Hepatocyte (in vitro differentiated cells): Measurements from ENCODE around the gene FOLR3. TPM values are rescaled to one million over a fixed set of nuclear protein-coding genes. Genes with fewer than 3 reads are reported as not detected.
"Not testable (repeated sequence)": the region's sequence is repeated elsewhere in the genome, so short reads cannot be mapped to it uniquely, and the experiment has no call there.

ENCODE experiments used
- DNase-seq: peaks from one replicate; pipeline ENCODE4 v3.0.0-alpha.2; 2016; ENCODE audit warnings: low spot score
- H2AFZ ChIP-seq: fragments of 200-600 bp; sonication (generic); 2 replicates; pipeline ENCODE4 v1.6.0; 2016; ENCODE audit warnings: antibody characterized with exemption, mild to moderate bottlenecking
- H3K27ac ChIP-seq: fragments of 200-600 bp; sonication (generic); 2 replicates; pipeline ENCODE4 v1.5.1; 2016; ENCODE audit warnings: mild to moderate bottlenecking
- H3K27me3 ChIP-seq: fragments of 200-600 bp; sonication (generic); 2 replicates; pipeline ENCODE4 v1.6.1; 2016
- H3K36me3 ChIP-seq: fragments of 200-600 bp; sonication (generic); replicated peaks from 2 replicates; pipeline ENCODE4 v1.5.1; 2016; ENCODE audit warnings: low read depth; ENCODE audit not compliant: insufficient read depth
- H3K4me1 ChIP-seq: fragments of 200-600 bp; sonication (generic); 2 replicates; pipeline ENCODE4 v1.5.1; 2016; ENCODE audit warnings: mild to moderate bottlenecking, moderate library complexity; ENCODE audit not compliant: insufficient read depth
- H3K4me2 ChIP-seq: fragments of 200-600 bp; sonication (generic); 2 replicates; pipeline ENCODE4 v1.6.0; 2016
- H3K4me3 ChIP-seq: fragments of 200-600 bp; sonication (generic); 2 replicates; pipeline ENCODE4 v1.5.1; 2016; ENCODE audit warnings: mild to moderate bottlenecking
- H3K79me2 ChIP-seq: fragments of 200-600 bp; sonication (generic); 2 replicates; pipeline ENCODE4 v1.6.0; 2017; ENCODE audit warnings: mild to moderate bottlenecking
- H3K9me2 ChIP-seq: fragments of 200-600 bp; sonication (generic); replicated peaks from 2 replicates; pipeline ENCODE4 v1.6.0; 2017; ENCODE audit warnings: mild to moderate bottlenecking; ENCODE audit not compliant: insufficient read depth
- H3K9me3 ChIP-seq: fragments of 200-600 bp; sonication (generic); 2 replicates; pipeline ENCODE4 v1.5.1; 2016; ENCODE audit warnings: low read depth, mild to moderate bottlenecking
- H4K20me1 ChIP-seq: fragments of 200-600 bp; sonication (generic); 2 replicates; pipeline ENCODE4 v1.6.0; 2016; ENCODE audit warnings: mild to moderate bottlenecking; ENCODE audit not compliant: insufficient read depth, poor library complexity, severe bottlenecking
- EZH2 ChIP-seq: fragments of 200-600 bp; sonication (generic); IDR thresholded peaks from 2 replicates; pipeline ENCODE4 v1.6.1; 2016; ENCODE audit warnings: antibody characterized with exemption, mild to moderate bottlenecking, borderline replicate concordance
- EZH2phosphoT487 ChIP-seq: fragments of 200-600 bp; sonication (generic); IDR thresholded peaks from one replicate; pipeline ENCODE4 v1.6.1; 2018; ENCODE audit warnings: antibody characterized with exemption, mild to moderate bottlenecking, low read depth, moderate library complexity; ENCODE audit not compliant: unreplicated experiment, severe bottlenecking
- WGBS: methylation state at CpG from one replicate; pipeline ENCODE4 v1.1.6; 2016; ENCODE audit warnings: low lambda C conversion rate; ENCODE audit errors: missing lambda C conversion rate; 5-methylcytosine and 5-hydroxymethylcytosine counted together
- polyA plus RNA-seq: library from polyadenylated mRNA; unstranded; fragments of >200 nt; fragmentation: Nextera tagmentation; extraction: Ambion mirVana; gene quantifications from 2 replicates; pipeline ENCODE4 v1.2.1, GENCODE V29; 2016
- total RNA-seq: library from RNA; depleted of rRNA; stranded (reverse); fragments of >200 nt; gene quantifications from 2 replicates; pipeline ENCODE4 v1.2.3, GENCODE V29; 2014
- TF ChIP-seq, protein P1 (sequence below): fragments of 200-600 bp; sonication (generic); IDR thresholded peaks from 2 replicates; pipeline ENCODE4 v1.5.1; 2016; ENCODE audit warnings: antibody characterized with exemption, mild to moderate bottlenecking; ENCODE audit not compliant: poor library complexity

FOLR3 gene
- total and polyA plus RNA-seq, 2 experiments from 2014 or later = not detected

DNA sequence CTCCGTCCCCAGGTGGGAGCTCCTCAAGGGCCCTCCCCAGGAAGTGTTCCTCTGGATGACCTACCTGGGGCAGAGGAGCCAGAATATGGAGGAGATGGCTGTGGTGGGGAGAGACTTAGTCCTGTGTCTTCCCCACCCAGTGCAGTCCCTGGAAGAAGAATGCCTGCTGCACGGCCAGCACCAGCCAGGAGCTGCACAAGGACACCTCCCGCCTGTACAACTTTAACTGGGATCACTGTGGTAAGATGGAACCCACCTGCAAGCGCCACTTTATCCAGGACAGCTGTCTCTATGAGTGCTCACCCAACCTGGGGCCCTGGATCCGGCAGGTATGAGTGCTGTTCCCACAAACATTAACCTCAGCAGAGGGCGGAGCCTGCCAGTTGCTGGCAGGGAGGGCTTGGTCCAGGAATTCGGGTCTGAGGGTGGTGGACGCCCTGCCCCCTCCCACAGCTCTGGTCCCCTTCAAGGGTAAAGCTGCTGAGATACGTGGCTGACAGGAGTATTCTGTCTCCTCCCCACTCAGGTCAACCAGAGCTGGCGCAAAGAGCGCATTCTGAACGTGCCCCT lies 3.4 kb downstream of the FOLR3 start:
- Histone ChIP-seq H2AFZ (no peak overlapping the region), H3K9me3 (no peaks in the 10 kb centered on the region), H3K27me3 (no peaks in the 10 kb centered on the region), H3K79me2 (no peaks in the 10 kb centered on the region), H3K4me3 (no peak overlapping the region), H3K36me3 (no peaks in the 10 kb centered on the region), H3K4me1 (no peaks in the 10 kb centered on the region), H3K9me2 (no peaks in the 10 kb centered on the region), H4K20me1 (no peaks in the 10 kb centered on the region), H3K4me2 (no peak overlapping the region), H3K27ac (no peak overlapping the region)
- DNase-seq = no peak
- WGBS = 86% methylated on average over 12 of the region's 12 CpGs
- TF ChIP-seq EZH2phosphoT487 = no peak
- TF ChIP-seq EZH2 = no peak
- TF ChIP-seq, protein P1, sequence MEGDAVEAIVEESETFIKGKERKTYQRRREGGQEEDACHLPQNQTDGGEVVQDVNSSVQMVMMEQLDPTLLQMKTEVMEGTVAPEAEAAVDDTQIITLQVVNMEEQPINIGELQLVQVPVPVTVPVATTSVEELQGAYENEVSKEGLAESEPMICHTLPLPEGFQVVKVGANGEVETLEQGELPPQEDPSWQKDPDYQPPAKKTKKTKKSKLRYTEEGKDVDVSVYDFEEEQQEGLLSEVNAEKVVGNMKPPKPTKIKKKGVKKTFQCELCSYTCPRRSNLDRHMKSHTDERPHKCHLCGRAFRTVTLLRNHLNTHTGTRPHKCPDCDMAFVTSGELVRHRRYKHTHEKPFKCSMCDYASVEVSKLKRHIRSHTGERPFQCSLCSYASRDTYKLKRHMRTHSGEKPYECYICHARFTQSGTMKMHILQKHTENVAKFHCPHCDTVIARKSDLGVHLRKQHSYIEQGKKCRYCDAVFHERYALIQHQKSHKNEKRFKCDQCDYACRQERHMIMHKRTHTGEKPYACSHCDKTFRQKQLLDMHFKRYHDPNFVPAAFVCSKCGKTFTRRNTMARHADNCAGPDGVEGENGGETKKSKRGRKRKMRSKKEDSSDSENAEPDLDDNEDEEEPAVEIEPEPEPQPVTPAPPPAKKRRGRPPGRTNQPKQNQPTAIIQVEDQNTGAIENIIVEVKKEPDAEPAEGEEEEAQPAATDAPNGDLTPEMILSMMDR = no peak

DNA sequence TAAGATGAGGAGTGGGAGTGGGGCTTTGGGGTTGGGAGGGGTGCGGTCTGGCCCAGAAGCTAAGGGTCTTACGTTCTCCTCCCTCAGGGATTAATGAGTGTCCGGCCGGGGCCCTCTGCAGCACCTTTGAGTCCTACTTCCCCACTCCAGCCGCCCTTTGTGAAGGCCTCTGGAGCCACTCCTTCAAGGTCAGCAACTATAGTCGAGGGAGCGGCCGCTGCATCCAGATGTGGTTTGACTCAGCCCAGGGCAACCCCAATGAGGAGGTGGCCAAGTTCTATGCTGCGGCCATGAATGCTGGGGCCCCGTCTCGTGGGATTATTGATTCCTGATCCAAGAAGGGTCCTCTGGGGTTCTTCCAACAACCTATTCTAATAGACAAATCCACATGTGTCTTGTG lies 4.0 kb downstream of the FOLR3 start:
- no peak overlapping the region for H2AFZ ChIP-seq
- DNase-seq = no peak
- no peaks in the 10 kb centered on the region for H3K79me2 ChIP-seq
- no peaks in the 10 kb centered on the region for H3K27me3 ChIP-seq
- no peak overlapping the region for H3K4me2 ChIP-seq
- H3K4me1 ChIP-seq = no peaks in the 10 kb centered on the region
- WGBS = 95% methylated on average over 7 of the region's 11 CpGs
- no peaks in the 10 kb centered on the region for H3K9me2 ChIP-seq
- TF ChIP-seq, protein P1 = no peak
- TF ChIP-seq EZH2phosphoT487 (no peak), EZH2 (no peak)
- H3K4me3 ChIP-seq = no peak overlapping the region
- H3K9me3 ChIP-seq = no peaks in the 10 kb centered on the region
- H4K20me1 ChIP-seq = no peaks in the 10 kb centered on the region
- H3K27ac ChIP-seq = no peak overlapping the region
- H3K36me3 ChIP-seq = no peaks in the 10 kb centered on the region

DNA sequence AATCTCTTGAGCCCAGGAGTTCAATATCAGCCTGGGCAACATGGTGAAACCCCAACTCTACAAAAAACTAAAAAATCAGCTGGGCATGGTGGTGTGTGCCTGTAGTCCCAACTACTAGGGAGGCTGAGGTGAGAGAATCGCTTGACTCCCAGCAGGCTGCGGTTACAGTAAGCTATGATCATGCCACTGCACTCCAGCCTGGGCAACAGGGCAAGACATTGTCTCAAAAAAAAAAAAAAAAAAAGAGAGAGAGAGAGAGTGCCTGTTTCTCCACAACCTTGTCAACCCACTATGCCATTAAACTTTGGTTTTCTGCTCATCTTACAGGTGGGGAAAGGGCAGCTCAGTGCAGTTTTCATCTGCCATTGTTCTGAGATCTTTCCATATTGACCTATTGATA lies 5.1 kb downstream of the FOLR3 start:
- Histone ChIP-seq H3K4me2 (no peak overlapping the region), H2AFZ (no peak overlapping the region), H3K27me3 (no peaks in the 10 kb centered on the region), H3K9me2 (no peaks in the 10 kb centered on the region), H3K36me3 (no peaks in the 10 kb centered on the region), H3K4me1 (no peaks in the 10 kb centered on the region), H3K4me3 (no peak overlapping the region), H4K20me1 (no peaks in the 10 kb centered on the region), H3K9me3 (no peaks in the 10 kb centered on the region), H3K79me2 (no peaks in the 10 kb centered on the region), H3K27ac (no peak overlapping the region)
- WGBS = 91% methylated on average over 2 of the region's 2 CpGs
- DNase-seq = no peak
- TF ChIP-seq EZH2phosphoT487 (no peak), EZH2 (no peak)
- TF ChIP-seq, protein P1 = no peak

DNA sequence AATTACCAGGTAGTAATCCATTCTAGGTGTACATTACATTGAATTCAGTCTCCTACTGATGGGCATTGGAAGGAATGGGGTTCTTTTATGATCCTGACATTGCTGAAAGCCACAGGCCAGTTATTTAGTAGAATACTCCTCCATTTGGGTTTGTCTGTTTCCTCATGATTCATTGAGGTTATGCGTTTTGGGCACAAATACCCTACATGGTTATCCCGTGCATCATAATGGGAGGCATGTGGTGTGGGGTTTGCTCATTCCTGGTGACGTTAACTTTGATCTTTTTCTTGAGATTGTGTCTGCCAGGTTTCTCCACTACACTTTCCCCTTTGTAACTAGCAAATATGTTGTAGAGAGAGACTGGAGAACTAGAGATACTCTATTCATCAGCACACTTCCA lies 5.5 kb downstream of the FOLR3 start:
- DNase-seq = no peak
- Histone ChIP-seq H3K4me3 (no peak overlapping the region), H2AFZ (no peak overlapping the region), H3K4me2 (no peak overlapping the region), H3K79me2 (no peaks in the 10 kb centered on the region), H3K27ac (no peak overlapping the region), H3K9me2 (no peaks in the 10 kb centered on the region), H3K9me3 (no peaks in the 10 kb centered on the region), H3K36me3 (no peaks in the 10 kb centered on the region), H3K4me1 (no peaks in the 10 kb centered on the region), H4K20me1 (no peaks in the 10 kb centered on the region), H3K27me3 (no peaks in the 10 kb centered on the region)
- 72% methylated on average over 3 of the region's 3 CpGs for WGBS
- TF ChIP-seq EZH2phosphoT487 = no peak
- TF ChIP-seq, protein P1 = no peak
- TF ChIP-seq EZH2 = no peak

DNA sequence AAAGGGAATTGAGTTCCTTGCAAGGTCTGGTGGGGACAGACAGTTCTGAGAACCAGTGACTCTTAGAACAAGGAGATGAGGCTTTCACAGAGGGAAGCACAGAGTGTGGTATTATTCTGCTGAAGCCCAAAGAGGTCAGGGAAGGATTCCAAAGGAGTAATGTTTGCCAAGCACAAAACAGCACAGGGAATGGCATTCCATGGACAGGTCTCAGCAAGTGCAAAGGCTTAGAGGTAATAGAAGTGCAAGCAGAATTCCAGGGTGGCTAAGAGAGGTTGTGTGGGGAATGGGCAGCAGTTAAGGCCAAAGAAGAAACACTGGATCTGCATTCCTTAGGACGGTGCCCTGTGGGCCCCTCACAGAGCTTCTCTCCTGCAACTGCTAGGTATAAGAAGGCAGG lies 6.6 kb downstream of the FOLR3 start:
- WGBS = 29% methylated on average over 1 of the region's 1 CpG
- not testable (repeated sequence) for H3K27ac ChIP-seq, H3K9me2 ChIP-seq, DNase-seq, H3K27me3 ChIP-seq, H3K36me3 ChIP-seq, H3K9me3 ChIP-seq, H3K4me1 ChIP-seq, H3K4me2 ChIP-seq, H4K20me1 ChIP-seq, H3K79me2 ChIP-seq, H2AFZ ChIP-seq, H3K4me3 ChIP-seq

DNA sequence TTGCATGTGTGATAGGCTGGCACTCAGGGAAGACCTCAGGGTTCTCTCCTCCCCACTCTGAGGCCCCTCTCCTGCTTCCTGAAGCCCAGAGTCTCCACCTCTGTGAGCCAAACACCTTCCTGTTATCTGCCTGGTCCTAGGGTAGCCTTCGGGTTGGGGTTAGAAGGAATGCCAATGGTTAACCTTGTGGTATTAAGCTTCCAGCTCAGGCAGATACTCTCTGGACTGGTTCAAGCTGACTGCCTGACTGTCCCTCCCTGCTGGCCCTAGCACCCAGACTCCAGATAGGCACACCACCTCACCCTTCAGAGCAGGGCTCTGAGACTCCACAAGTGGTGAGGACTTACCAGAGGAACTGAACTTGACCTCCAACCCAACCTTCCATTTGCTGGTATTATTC lies 7.0 kb downstream of the FOLR3 start:
- DNase-seq, H3K4me3 ChIP-seq, H4K20me1 ChIP-seq, H3K4me1 ChIP-seq, H3K9me3 ChIP-seq, H3K9me2 ChIP-seq, H3K27ac ChIP-seq, H2AFZ ChIP-seq, H3K79me2 ChIP-seq, H3K4me2 ChIP-seq, H3K36me3 ChIP-seq, H3K27me3 ChIP-seq: not testable (repeated sequence)
- 78% methylated on average over 1 of the region's 1 CpG for WGBS
